ENCODE results near the gene DNAAF8. TPM values are rescaled to one million over a fixed set of nuclear protein-coding genes. Genes with fewer than 3 reads are reported as not detected.

DNAAF8 gene
- total RNA-seq, 1 donor from 2014 or later: 1.2 TPM

- TF ChIP-seq CTCF (IDR thresholded peaks at IDR 0.05): no peak
- H3K27ac Mint-ChIP-seq (ENCODE audit: unreplicated experiment): no peak overlapping the region
- no peaks in the 10 kb centered on the region for H3K4me1 Mint-ChIP-seq (ENCODE audit: unreplicated experiment)
- H3K36me3 Mint-ChIP-seq (ENCODE audit: unreplicated experiment): peaks cover 32% of the 10 kb centered on the region
- no peaks in the 10 kb centered on the region for H3K27me3 Mint-ChIP-seq (ENCODE audit: unreplicated experiment)
- no peaks in the 10 kb centered on the region for H3K9me3 Mint-ChIP-seq (ENCODE audit: unreplicated experiment)
- H3K4me3 Mint-ChIP-seq (ENCODE audit: unreplicated experiment): no peak overlapping the region
- no peak for DNase-seq (ENCODE audit: extremely low spot score, unreplicated experiment)
Measured at GRCh38 chr16:4754865-4755264, 20.5 kb downstream of the DNAAF8 start.

GRCh38 chr16:4755687-4756086 is 21.4 kb downstream of the DNAAF8 start:
- TF ChIP-seq CTCF (IDR thresholded peaks at IDR 0.05): no peak
- Mint-ChIP-seq H3K36me3 (ENCODE audit: unreplicated experiment) (peaks cover 37% of the 10 kb centered on the region), H3K4me3 (ENCODE audit: unreplicated experiment) (no peak overlapping the region), H3K9me3 (ENCODE audit: unreplicated experiment) (no peaks in the 10 kb centered on the region), H3K4me1 (ENCODE audit: unreplicated experiment) (no peaks in the 10 kb centered on the region), H3K27me3 (ENCODE audit: unreplicated experiment) (no peaks in the 10 kb centered on the region), H3K27ac (ENCODE audit: unreplicated experiment) (no peak overlapping the region)
- DNase-seq (ENCODE audit: extremely low spot score, unreplicated experiment): no peak

GRCh38 chr16:4760221-4760910 is 26.0 kb downstream of the DNAAF8 start:
- no peak for DNase-seq (ENCODE audit: extremely low spot score, unreplicated experiment)
- H3K9me3 Mint-ChIP-seq (ENCODE audit: unreplicated experiment): no peaks in the 10 kb centered on the region
- H3K27me3 Mint-ChIP-seq (ENCODE audit: unreplicated experiment): no peaks in the 10 kb centered on the region
- peaks cover 40% of the 10 kb centered on the region for H3K36me3 Mint-ChIP-seq (ENCODE audit: unreplicated experiment)
- no peak for TF ChIP-seq CTCF (IDR thresholded peaks at IDR 0.05)
- H3K4me1 Mint-ChIP-seq (ENCODE audit: unreplicated experiment): no peaks in the 10 kb centered on the region
- no peak overlapping the region for H3K27ac Mint-ChIP-seq (ENCODE audit: unreplicated experiment)
- H3K4me3 Mint-ChIP-seq (ENCODE audit: unreplicated experiment): no peak overlapping the region

GRCh38 chr16:4762205-4762604 is 27.9 kb downstream of the DNAAF8 start:
- no peak for TF ChIP-seq CTCF (IDR thresholded peaks at IDR 0.05)
- Mint-ChIP-seq H3K9me3 (ENCODE audit: unreplicated experiment) (no peaks in the 10 kb centered on the region), H3K4me1 (ENCODE audit: unreplicated experiment) (peaks cover 10% of the 10 kb centered on the region), H3K4me3 (ENCODE audit: unreplicated experiment) (no peak overlapping the region), H3K27ac (ENCODE audit: unreplicated experiment) (no peak overlapping the region), H3K36me3 (ENCODE audit: unreplicated experiment) (peaks cover 33% of the 10 kb centered on the region), H3K27me3 (ENCODE audit: unreplicated experiment) (no peaks in the 10 kb centered on the region)
- DNase-seq (ENCODE audit: extremely low spot score, unreplicated experiment): no peak

- Mint-ChIP-seq H3K4me3 (ENCODE audit: unreplicated experiment) (no peak overlapping the region), H3K36me3 (ENCODE audit: unreplicated experiment) (peaks cover 27% of the 10 kb centered on the region), H3K27ac (ENCODE audit: unreplicated experiment) (no peak overlapping the region), H3K4me1 (ENCODE audit: unreplicated experiment) (peaks cover 22% of the 10 kb centered on the region), H3K27me3 (ENCODE audit: unreplicated experiment) (no peaks in the 10 kb centered on the region), H3K9me3 (ENCODE audit: unreplicated experiment) (no peaks in the 10 kb centered on the region)
- no peak for TF ChIP-seq CTCF (IDR thresholded peaks at IDR 0.05)
- no peak for DNase-seq (ENCODE audit: extremely low spot score, unreplicated experiment)
Measured at GRCh38 chr16:4763791-4764190, 29.5 kb downstream of the DNAAF8 start.
